ENCODE measurements around the gene SAMHD1.

The SAMHD1 gene

DNA sequence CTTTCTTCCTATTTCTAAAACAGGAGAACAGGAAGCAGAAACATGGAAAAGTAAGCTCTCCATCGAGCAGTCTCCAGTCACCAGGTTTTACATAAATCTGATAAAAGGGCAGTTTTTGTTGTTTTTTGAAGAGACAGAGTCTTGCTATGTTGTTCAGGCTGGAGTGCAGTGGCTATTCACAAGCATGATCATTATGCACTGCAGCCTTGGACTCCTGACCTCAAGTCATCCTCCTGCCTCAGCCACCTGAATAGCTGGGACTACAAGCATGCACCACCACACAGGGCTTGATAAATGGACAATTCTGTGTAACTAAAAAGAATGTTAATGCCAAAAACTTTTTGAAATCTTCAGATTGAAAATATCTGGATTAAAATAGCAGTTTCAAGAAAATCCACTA is 23.8 kb downstream of the SAMHD1 start:
- no peak overlapping the region for H3K4me3 ChIP-seq (ENCODE audit: low read depth in 1 of 2, low read length in 2 of 2)
- no peak overlapping the region for H3K9ac ChIP-seq (ENCODE audit: low read depth, low read length)
- ATAC-seq (ENCODE audit: insufficient read depth, low read depth) (no peak), DNase-seq (no peak)
- no peaks in the 10 kb centered on the region for H3K4me1 ChIP-seq (ENCODE audit: insufficient read depth, low read length)
- H2AFZ ChIP-seq (ENCODE audit: low read depth, low read length), result no peak overlapping the region
- H3K4me2 ChIP-seq (ENCODE audit: insufficient read depth, low read length), result no peak overlapping the region
- H3K9me3 ChIP-seq (ENCODE audit: insufficient read depth, low read length, severe bottlenecking), result no peaks in the 10 kb centered on the region
- no peak for TF ChIP-seq CTCF (IDR thresholded peaks at IDR 0.05; ENCODE audit: borderline replicate concordance, extremely low read depth, low read length, poor library complexity, severe bottlenecking)
- no peak for TF ChIP-seq EZH2 (IDR thresholded peaks at IDR 0.05; ENCODE audit: borderline replicate concordance, low read depth, low read length, severe bottlenecking)
- H3K27ac ChIP-seq (ENCODE audit: low read length), result no peak overlapping the region
- no peaks in the 10 kb centered on the region for H3K27me3 ChIP-seq (ENCODE audit: insufficient read depth, low read length, poor library complexity)
- H3K79me2 ChIP-seq (ENCODE audit: insufficient read depth, low read length), result no peaks in the 10 kb centered on the region
- no peaks in the 10 kb centered on the region for H3K36me3 ChIP-seq (ENCODE audit: insufficient read depth, low read length)
- H4K20me1 ChIP-seq (ENCODE audit: insufficient read depth, low read length), result no peaks in the 10 kb centered on the region

GRCh38 chr20:36926653-36927200 is 24.8 kb downstream of the SAMHD1 start:
- Histone ChIP-seq H4K20me1 (ENCODE audit: insufficient read depth, low read length) (no peaks in the 10 kb centered on the region), H3K36me3 (ENCODE audit: insufficient read depth, low read length) (no peaks in the 10 kb centered on the region)
- DNase-seq, result no peak

DNA sequence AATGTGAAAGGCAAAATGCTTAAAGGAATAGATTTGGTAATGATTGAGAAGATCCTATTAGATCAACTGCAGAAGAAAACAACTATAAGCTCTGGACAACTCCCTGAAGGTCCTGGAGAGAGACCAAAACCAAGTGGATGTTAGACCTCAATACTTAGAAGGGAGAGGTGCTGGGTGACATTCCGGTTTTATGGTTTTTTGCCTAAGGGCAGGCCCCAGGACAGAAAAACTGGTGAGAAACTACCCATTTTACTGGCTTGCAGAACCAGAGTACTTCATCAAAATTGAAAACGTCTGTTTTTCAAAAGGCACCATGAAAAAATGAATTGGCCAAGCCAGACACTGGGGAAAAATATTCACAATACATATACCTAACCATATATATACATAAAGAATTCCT is 26.3 kb downstream of the SAMHD1 start:
- Histone ChIP-seq H3K27ac (ENCODE audit: low read length) (no peak overlapping the region), H3K4me3 (ENCODE audit: low read depth in 1 of 2, low read length in 2 of 2) (no peak overlapping the region), H2AFZ (ENCODE audit: low read depth, low read length) (no peak overlapping the region), H4K20me1 (ENCODE audit: insufficient read depth, low read length) (no peaks in the 10 kb centered on the region), H3K9me3 (ENCODE audit: insufficient read depth, low read length, severe bottlenecking) (no peaks in the 10 kb centered on the region), H3K36me3 (ENCODE audit: insufficient read depth, low read length) (no peaks in the 10 kb centered on the region), H3K4me2 (ENCODE audit: insufficient read depth, low read length) (no peak overlapping the region), H3K9ac (ENCODE audit: low read depth, low read length) (no peak overlapping the region), H3K27me3 (ENCODE audit: insufficient read depth, low read length, poor library complexity) (no peaks in the 10 kb centered on the region), H3K4me1 (ENCODE audit: insufficient read depth, low read length) (no peaks in the 10 kb centered on the region), H3K79me2 (ENCODE audit: insufficient read depth, low read length) (no peaks in the 10 kb centered on the region)
- no peak for TF ChIP-seq EZH2 (IDR thresholded peaks at IDR 0.05; ENCODE audit: borderline replicate concordance, low read depth, low read length, severe bottlenecking)
- TF ChIP-seq CTCF (IDR thresholded peaks at IDR 0.05; ENCODE audit: borderline replicate concordance, extremely low read depth, low read length, poor library complexity, severe bottlenecking), result no peak
- ATAC-seq (ENCODE audit: insufficient read depth, low read depth), result no peak
- DNase-seq, result no peak

More at GRCh38 chr20:36926653-36927200, 24.8 kb downstream of the SAMHD1 start:
- H3K4me1 ChIP-seq (ENCODE audit: insufficient read depth, low read length), result no peaks in the 10 kb centered on the region
- no peak overlapping the region for H3K27ac ChIP-seq (ENCODE audit: low read length)
- H3K4me2 ChIP-seq (ENCODE audit: insufficient read depth, low read length), result no peak overlapping the region
- TF ChIP-seq EZH2 (IDR thresholded peaks at IDR 0.05; ENCODE audit: borderline replicate concordance, low read depth, low read length, severe bottlenecking), result no peak
- TF ChIP-seq CTCF (IDR thresholded peaks at IDR 0.05; ENCODE audit: borderline replicate concordance, extremely low read depth, low read length, poor library complexity, severe bottlenecking), result no peak
- no peak for ATAC-seq (ENCODE audit: insufficient read depth, low read depth)
- no peak overlapping the region for H3K4me3 ChIP-seq (ENCODE audit: low read depth in 1 of 2, low read length in 2 of 2)
- H3K9ac ChIP-seq (ENCODE audit: low read depth, low read length), result no peak overlapping the region
- H3K9me3 ChIP-seq (ENCODE audit: insufficient read depth, low read length, severe bottlenecking), result no peaks in the 10 kb centered on the region
- no peaks in the 10 kb centered on the region for H3K79me2 ChIP-seq (ENCODE audit: insufficient read depth, low read length)
- H2AFZ ChIP-seq (ENCODE audit: low read depth, low read length), result no peak overlapping the region
- no peaks in the 10 kb centered on the region for H3K27me3 ChIP-seq (ENCODE audit: insufficient read depth, low read length, poor library complexity)

All from DND-41 (cell line).